Measurements from ENCODE around the gene STXBP6.
"Not testable (repeated sequence)": the region's sequence is repeated elsewhere in the genome, so short reads cannot be mapped to it uniquely, and the experiment has no call there.

The STXBP6 gene

DNA sequence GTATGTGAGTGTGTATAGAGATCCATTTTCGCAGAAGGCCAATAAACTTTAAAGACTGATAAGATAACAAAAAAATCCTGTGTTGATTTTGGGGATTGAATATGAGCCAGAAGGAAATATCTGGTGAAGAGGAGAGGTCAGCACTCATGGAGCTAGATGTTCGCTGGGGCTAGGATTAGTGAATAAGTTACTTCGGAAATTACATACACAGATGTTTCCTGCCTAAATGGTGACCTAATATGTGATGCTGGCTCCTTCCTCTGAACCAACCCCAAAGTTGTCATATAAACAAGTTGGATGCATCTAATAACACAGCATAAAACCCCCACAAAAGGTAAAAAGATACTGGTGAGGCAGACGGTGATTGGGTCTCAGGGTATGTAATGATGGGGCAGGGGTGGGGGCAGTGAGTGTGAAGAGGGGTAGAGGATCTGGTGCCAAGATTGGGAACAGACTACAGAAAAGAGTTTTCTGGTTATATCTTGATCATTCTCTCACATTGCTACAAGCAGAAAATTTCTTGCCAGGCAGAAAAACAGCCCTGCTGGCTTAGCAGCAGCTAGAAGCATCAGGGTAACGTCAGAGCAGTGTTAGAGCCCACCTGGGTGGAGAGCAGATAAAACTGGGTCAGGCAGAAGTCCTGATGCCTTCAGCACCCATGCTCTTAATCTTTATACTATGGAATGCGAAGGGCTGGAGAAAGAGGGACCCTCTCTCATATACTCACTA lies 275.6 kb downstream of the STXBP6 start:
- no peak for DNase-seq (ENCODE audit: extremely low read depth in 1 of 2, low read depth in 1 of 2)

GRCh38 chr14:24773564-24773963 lies 276.4 kb downstream of the STXBP6 start:
- not testable (repeated sequence) for DNase-seq (ENCODE audit: extremely low read depth in 1 of 2, low read depth in 1 of 2)

GRCh38 chr14:24766434-24766833 lies 283.5 kb downstream of the STXBP6 start:
- DNase-seq (ENCODE audit: extremely low read depth in 1 of 2, low read depth in 1 of 2): no peak

- no peak for DNase-seq (ENCODE audit: extremely low read depth in 1 of 2, low read depth in 1 of 2)
Measured at GRCh38 chr14:24761141-24761540, 288.8 kb downstream of the STXBP6 start.
